D341Med (cell line): ENCODE measurements around the gene CHRND.
"Not testable (repeated sequence)": the region's sequence is repeated elsewhere in the genome, so short reads cannot be mapped to it uniquely, and the experiment has no call there.

ENCODE experiments used
- DNase-seq: peaks from one replicate; pipeline ENCODE4 v3.0.0; 2012; ENCODE audit warnings: low spot score

CHRND gene

DNA sequence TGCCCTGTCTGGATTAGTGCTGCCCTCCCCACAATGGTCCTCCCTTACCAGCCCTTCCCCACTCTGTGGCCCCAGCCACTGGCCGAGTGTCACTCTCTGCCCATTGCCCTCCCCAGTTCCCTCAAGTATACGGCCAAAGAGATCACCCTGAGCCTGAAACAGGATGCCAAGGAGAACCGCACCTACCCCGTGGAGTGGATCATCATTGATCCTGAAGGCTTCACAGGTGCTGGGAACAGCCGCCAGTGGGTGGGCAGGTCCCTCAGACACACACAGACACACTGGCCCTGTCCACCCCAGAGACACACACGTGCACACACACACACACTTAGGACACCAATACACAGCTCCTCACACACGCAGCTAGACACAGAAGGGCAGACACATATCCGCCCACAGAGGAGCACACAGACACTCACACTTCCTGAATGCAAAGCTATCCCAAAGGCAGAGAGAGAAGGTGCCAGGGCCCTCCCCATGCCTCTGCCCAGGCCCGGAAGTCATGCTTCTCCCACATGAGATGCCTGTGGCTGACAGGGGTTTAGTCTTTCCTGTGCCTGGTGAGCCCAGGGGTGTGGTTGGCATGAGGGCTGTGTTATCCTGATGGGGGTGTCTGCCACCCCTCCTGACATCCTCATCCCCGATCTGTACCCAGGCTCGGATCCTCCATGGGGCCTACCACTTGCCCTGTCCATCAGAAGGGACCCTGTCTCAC lies 2.9 kb downstream of the CHRND start:
- DNase-seq = no peak

DNA sequence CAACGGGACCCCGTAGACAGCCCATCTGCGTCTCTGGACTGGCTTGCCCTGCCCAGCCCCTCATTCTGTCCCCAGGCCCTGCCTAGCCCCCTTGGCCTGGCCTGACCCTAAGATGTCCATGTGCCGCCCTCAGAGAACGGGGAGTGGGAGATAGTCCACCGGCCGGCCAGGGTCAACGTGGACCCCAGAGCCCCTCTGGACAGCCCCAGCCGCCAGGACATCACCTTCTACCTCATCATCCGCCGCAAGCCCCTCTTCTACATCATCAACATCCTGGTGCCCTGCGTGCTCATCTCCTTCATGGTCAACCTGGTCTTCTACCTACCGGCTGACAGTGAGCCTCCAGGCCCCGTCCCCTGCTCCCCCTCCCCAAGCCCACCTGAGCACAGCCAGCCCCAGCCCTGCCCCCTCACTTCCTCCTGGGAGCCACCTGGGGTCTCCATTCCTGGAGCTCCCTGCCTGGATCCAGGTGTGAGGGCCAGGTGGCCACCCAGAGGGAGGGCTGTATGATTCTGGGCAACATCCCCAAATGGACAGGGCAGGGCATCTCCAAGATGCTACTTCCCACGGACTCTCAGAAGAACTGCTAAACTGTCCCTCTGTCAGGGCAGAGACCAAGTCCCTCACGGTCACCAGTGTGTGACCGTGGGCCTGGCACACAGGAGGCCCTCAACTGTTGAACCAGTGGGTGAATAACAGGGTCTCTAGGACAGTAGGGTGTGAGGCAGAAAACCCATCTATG lies 4.0 kb downstream of the CHRND start:
- DNase-seq = no peak

DNA sequence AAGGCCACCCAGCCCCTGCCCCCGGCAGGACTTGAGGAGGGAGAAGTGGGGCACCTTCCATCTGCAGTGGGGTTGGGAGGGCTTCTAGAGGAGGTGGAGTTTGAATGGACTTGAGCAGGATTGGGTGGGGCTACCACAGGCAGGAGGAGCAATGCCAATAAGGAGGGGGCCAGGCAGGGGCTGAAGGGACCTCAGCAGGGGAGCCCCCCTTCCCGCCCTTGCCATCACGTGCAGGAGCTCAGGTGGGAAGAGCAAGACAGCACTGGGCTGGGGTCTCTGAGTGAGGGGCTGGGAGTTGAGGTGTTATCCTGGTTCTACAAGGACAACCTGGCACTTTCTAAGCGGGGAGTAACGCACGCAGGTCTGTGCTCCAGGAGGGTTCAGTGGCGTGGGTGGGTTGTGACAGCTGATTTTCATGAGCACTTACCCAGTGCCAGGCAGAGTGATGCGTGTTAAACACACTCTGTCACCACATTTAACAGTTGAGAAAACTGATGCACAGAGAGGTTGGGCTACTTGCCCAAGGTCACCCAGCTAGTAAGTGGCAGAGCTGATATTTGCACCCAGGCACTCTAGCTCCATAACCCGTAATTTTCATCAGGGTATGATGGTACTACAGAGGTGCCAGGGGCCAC lies 4.8 kb downstream of the CHRND start:
- DNase-seq = no peak

DNA sequence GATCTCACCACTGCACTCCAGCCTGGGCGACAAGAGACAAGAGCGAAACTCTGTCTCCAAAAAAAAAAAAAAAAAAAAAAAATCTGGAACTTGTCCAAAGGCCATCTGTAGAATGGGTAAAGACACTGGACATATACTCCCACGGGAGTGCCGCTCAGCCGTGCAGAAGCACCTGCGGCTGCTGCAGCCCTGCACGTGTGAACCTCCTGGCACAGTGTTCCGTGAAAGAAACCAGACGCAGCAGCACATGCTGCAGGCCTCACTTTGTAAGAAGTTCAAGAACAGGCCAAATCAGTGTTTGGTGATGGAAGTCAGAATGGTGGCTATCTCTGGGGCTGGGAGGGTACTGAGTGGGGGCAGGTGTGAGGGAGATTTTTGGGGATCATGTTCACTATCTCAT lies 6.5 kb downstream of the CHRND start:
- DNase-seq = no peak

DNA sequence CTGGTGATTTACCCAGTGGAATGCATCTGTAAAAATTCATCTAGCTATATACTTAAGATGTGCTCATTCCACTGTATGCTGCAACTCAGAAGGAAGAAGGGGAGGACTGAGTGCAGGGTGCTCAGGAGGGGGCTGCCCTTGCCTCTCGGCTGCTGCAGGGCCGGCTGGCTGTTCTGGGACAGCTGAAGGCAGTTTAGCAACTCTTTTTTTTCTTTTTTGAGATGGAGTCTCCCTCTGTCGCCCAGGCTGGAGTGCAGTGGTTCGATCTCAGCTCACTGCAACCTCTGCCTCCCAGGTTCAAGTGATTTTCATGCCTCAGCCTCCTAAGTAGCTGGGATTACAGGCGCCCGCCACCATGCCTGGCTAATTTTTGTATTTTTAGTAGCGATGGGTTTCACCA lies 6.9 kb downstream of the CHRND start:
- DNase-seq = not testable (repeated sequence)

DNA sequence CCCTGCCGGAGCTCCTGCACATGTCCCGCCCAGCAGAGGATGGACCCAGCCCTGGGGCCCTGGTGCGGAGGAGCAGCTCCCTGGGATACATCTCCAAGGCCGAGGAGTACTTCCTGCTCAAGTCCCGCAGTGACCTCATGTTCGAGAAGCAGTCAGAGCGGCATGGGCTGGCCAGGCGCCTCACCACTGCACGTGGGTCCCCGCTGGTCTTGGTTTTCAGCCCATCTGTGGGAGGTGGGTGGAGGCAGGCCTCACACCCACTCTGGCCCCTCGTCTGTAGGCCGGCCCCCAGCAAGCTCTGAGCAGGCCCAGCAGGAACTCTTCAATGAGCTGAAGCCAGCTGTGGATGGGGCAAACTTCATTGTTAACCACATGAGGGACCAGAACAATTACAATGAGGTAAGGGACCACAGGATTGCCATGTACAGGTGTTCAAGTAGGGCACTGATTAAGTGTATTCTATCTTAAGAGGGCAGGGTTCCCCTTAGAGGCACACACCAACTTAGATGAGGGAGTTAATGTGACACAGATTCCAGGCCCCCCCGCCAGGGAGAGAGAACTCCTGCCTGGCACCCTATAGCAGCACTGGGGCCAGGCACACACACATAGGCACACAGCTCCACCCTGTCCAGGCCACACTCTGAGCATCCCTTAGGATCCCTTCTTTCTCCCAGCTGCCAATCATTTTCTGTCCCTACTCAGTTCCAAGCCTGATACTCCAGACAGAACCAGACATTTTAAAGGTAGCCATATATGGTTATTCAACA lies 8.2 kb downstream of the CHRND start:
- DNase-seq = no peak

DNA sequence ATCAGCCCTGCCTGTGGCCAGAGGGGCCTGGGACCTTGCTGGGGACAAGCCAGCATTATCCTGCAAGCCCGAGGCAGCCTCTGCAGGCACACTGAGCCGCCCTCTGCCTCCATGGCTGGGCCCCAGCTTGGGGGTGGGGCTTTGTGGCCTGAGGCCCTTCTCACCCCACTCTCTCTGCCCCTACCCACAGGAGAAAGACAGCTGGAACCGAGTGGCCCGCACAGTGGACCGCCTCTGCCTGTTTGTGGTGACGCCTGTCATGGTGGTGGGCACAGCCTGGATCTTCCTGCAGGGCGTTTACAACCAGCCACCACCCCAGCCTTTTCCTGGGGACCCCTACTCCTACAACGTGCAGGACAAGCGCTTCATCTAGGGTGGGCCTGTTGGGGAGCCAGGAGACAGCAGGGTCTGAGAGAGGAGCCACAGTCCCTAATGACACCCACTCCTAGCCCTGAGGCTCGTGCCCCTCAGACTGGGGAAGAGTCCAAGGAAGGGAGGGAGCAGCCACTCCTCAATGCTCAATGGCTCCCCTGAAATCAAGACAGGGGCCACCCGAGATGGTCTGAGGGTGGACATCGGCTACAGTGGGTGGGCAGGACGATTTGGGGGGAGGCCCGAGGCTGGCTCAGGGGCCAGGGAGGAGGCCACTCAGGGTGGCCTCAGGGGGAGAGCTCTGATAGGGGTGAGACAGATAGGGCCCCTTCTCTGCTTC lies 9.1 kb downstream of the CHRND start:
- no peak for DNase-seq

DNA sequence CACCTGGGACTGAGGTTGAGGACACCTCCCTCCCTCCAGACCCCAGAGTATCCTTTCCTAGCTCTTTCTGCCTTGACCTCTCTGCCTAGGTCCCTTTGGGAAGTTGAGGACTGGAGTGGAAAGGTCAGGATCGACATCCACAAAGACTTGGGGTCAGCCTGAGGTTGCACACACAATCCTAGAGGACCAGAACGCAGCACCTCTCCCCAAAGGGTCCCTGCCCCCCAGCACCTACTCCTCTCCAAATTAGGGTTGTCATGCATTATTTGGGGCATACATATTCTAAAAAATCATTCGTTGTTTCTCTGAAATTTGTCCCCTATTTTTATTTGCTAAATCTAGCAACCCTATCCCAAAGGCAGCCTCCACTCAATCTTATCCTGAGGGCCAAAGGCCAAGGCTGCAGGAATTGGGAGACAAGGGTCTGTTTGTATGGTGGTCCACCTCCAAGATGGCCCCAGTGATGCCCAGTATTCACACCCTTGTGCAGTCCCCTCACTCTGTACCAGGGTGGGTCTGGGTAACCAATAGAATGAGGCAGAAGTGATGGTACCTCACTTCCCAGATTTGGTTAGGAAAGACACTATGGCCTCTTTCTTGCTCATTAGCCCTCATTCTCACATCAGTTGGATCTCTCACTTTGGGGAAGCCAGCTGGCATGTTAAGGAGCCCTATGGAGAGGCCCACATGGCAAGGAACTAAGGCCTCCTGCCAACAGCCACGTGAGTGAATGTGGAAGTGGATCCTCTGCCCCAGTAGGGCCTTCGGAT lies 10.0 kb downstream of the CHRND start:
- DNase-seq = no peak

DNA sequence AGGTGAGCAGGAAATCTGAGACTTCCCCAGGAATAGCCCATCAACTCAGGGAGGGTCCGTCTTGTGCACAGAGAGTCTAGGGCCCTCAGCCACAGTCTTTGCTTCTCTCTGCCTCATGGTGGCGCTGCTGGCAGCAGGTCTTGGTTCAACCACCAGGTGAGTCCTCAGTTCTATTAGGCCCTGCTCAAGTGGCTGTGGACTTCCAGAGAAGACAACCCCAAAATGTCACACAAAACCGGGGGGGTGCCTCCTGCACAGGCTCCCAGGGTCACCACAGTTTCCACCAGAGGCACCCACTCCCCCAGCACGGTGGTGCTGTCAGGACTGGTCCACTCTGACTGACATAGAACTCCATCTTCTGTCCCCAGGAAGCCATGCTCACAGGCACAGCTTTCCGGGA lies 11.1 kb downstream of the CHRND start:
- no peak for DNase-seq

GRCh38 chr2:232537499-232537898 lies 11.5 kb downstream of the CHRND start:
- no peak for DNase-seq

- no peak for DNase-seq
Observed at GRCh38 chr2:232538671-232539070, 12.7 kb downstream of the CHRND start.

DNA sequence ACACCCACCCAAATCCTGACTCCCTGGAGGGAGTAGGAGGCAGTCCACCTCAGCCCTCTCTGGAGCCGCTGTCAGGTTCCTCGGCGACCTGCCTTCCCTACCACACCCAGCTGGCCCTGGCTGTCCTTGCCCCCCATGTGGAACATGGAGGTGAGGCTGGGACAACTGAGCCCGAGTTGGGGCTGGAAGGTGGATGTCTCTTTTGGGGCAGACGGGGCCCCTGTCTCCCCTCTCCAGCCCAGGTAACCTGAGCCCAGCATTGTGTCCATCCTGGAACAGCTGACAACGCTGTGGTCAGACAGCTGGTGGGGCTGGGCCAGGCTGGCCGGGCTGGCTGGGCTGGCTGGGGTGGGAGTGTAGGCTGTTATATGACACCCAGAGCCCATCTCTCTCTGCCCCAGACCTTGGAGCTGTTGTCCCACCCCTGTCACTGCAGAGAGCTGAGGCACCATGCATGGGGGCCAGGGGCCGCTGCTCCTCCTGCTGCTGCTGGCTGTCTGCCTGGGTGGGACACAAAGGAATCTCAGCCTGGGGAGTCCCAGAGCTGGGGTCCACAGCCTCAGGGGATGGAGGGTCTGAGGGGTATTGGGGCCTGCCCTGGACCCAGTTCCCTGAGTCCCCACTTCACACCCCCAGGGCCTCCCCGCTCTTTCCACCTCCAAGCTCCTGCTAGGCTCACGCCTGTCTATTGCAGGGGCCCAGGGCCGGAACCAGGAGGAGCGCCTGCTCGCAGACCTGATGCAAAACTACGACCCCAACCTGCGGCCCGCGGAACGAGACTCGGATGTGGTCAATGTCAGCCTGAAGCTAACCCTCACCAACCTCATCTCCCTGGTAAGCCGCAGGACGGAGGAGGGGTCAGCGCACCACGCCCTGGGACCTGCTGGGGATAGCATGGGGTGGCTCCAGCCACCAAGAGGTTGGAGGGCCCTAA lies 13.6 kb downstream of the CHRND start, which contains the start of gene CHRNG:
TSS of gene CHRNG (plus strand) at position 395 of the 934 bp plus-strand sequence. CDS start at position 451, 56 bp downstream.
- DNase-seq = no peak

DNA sequence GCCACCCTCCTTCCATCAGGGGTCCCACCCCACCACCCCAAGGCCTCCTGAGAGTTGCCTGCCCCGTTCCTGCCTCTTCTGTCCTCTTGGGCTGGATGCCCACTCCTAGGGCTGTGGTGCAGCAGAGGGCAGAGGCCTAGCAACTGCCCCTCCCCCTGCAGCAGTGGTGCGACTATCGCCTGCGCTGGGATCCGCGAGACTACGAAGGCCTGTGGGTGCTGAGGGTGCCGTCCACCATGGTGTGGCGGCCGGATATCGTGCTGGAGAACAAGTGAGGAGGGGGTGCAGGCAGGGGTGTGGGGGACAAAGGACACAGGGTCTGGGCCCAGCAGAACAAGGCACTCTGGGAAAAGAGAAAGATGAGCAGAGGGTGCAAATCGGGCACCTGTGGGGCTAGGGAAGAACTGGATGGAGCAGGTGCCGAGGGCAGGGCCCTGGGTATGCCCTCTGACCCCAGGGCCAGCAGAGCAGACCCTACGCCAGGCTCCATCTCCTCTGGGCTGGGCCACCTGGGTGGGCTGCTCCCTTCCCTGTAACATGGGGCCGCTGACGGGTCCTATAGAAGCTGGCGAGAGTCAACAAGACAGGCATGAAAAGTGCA lies 14.6 kb downstream of the CHRND start:
- DNase-seq = no peak

DNA sequence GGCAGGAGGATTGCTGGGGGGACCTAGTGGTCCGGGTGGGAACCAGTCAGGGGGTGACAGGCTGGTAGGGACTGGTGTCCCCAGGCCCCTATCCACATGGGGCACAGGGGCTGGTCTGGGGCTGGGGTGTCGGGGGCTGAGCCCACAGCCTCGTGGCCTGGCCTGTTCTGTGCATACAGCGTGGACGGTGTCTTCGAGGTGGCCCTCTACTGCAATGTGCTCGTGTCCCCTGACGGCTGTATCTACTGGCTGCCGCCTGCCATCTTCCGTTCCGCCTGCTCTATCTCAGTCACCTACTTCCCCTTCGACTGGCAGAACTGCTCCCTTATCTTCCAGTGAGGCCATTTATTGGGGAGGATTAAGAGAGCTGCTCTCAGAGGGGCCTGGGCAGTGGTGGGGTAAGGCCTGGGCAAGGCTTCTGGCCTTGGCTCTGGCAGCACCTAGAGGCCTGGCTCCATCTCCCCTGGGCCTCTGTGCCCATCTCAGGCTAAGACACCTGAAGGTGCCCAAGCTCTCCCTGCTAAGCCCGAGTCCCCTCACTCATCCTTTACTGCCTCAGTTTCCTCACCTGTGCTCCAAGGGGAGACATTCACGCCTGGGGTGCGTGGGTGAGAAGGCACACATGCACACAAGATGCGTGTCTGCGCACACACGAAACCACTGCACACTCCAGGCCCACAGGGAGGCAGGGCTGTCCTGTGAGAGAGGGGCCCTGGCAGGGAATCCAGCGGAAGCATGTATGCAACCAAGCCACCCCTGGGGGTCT lies 15.4 kb downstream of the CHRND start:
- DNase-seq = no peak

DNA sequence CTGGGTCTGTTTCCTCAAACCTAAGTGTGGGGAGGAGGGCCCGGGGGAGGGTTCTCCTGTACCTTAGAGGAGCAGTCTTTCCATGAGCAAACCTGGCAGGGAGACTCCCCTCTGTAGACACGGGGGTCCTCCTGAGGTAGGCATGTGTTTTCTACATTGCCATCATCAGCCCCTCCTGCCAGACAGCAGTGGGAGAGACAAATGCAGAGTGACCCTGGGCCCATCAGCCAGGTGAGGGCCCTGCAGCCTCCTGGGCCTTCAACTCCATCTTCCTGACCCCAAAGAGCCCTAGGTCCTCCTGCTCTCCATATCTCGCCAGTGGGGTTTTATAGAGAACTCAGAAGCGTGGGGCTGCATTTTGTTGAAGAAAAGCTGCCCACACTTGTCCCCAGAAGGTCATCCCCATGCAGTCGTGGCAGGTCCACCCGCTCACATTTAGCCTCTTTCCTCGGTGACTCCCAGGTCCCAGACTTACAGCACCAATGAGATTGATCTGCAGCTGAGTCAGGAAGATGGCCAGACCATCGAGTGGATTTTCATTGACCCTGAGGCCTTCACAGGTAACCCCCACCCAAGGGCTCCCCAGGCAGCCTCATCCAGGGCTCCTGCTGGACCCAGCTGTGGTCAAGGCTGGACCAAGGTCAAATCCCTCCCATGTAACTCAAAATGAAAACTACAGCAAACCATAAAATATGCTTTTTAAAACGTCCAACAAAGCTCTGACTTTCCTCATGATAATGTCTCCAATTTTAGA lies 16.2 kb downstream of the CHRND start:
- DNase-seq = no peak

GRCh38 chr2:232542715-232543467 lies 16.9 kb downstream of the CHRND start:
- DNase-seq = no peak

GRCh38 chr2:232543491-232543890 lies 17.5 kb downstream of the CHRND start:
- no peak for DNase-seq
